DND-41 (cell line): Measurements from ENCODE around the gene EEFSEC.

ENCODE experiments used
- ATAC-seq: fragments of 200-7000 bp; cut with Tn5 transposase; 3 replicates; pipeline ENCODE4 v1.9.1; 2021; ENCODE audit warnings: low read depth; ENCODE audit not compliant: insufficient read depth
- DNase-seq: peaks from one replicate; pipeline ENCODE4 v3.0.0-alpha.2; 2020
- H2AFZ ChIP-seq: 2 replicates; pipeline ENCODE4 v1.6.0; 2012; ENCODE audit warnings: low read depth, low read length
- H3K27ac ChIP-seq: 2 replicates; pipeline ENCODE4 v1.5.1; 2012; ENCODE audit warnings: low read length, inconsistent platforms
- H3K27me3 ChIP-seq: fragments of 200-600 bp; sonication (generic); 2 replicates; pipeline ENCODE4 v1.6.0; 2012; ENCODE audit warnings: low read length, mild to moderate bottlenecking, inconsistent platforms; ENCODE audit not compliant: insufficient read depth, poor library complexity
- H3K36me3 ChIP-seq: 2 replicates; pipeline ENCODE4 v1.5.1; 2012; ENCODE audit warnings: low read length, inconsistent platforms; ENCODE audit not compliant: insufficient read depth
- H3K4me1 ChIP-seq: 2 replicates; pipeline ENCODE4 v1.5.1; 2012; ENCODE audit warnings: mild to moderate bottlenecking, low read length; ENCODE audit not compliant: insufficient read depth
- H3K4me2 ChIP-seq: 2 replicates; pipeline ENCODE4 v1.6.0; 2012; ENCODE audit warnings: mild to moderate bottlenecking, moderate library complexity, low read length, inconsistent platforms; ENCODE audit not compliant: insufficient read depth
- H3K4me3 ChIP-seq, 2 experiments: fragments of 200-600 bp in 1 of 2; shearing (Covaris generic) in 1 of 2; 2 replicates each; pipeline ENCODE4 v1.5.1; 2012 to 2016; ENCODE audit warnings: inconsistent platforms in 2 of 2, low read length in 2 of 2, mild to moderate bottlenecking in 2 of 2, low read depth in 1 of 2, moderate library complexity in 1 of 2
- H3K79me2 ChIP-seq: 2 replicates; pipeline ENCODE4 v1.6.0; 2012; ENCODE audit warnings: low read length, inconsistent platforms; ENCODE audit not compliant: insufficient read depth
- H3K9ac ChIP-seq: 2 replicates; pipeline ENCODE4 v1.6.0; 2012; ENCODE audit warnings: low read depth, mild to moderate bottlenecking, inconsistent platforms, low read length, moderate library complexity
- H3K9me3 ChIP-seq: 2 replicates; pipeline ENCODE4 v1.5.1; 2012; ENCODE audit warnings: low read length, moderate library complexity, mild to moderate bottlenecking, inconsistent platforms; ENCODE audit not compliant: insufficient read depth, severe bottlenecking
- H4K20me1 ChIP-seq: 2 replicates; pipeline ENCODE4 v1.6.0; 2012; ENCODE audit warnings: low read length; ENCODE audit not compliant: insufficient read depth
- CTCF ChIP-seq: IDR thresholded peaks from 2 replicates; pipeline ENCODE4 v1.5.1; 2012; ENCODE audit warnings: borderline replicate concordance, low read length, moderate library complexity, mild to moderate bottlenecking; ENCODE audit not compliant: poor library complexity, severe bottlenecking; ENCODE audit errors: extremely low read depth
- EZH2 ChIP-seq: IDR thresholded peaks from 3 replicates; pipeline ENCODE4 v1.6.1; 2012; ENCODE audit warnings: borderline replicate concordance, low read depth, mild to moderate bottlenecking, moderate library complexity, low read length, inconsistent platforms; ENCODE audit not compliant: severe bottlenecking

Gene EEFSEC

GRCh38 chr3:128196647-128197046 is 43.4 kb downstream of the EEFSEC start:
- H3K27me3 ChIP-seq: no peaks in the 10 kb centered on the region
- no peaks in the 10 kb centered on the region for H3K4me1 ChIP-seq
- DNase-seq: no peak
- no peaks in the 10 kb centered on the region for H3K9me3 ChIP-seq
- no peak overlapping the region for H3K4me3 ChIP-seq
- ATAC-seq: no peak
- H4K20me1 ChIP-seq: peaks cover 16% of the 10 kb centered on the region; the same call in 1 of the 2 replicates
- H3K27ac ChIP-seq: no peak overlapping the region
- no peak overlapping the region for H3K9ac ChIP-seq
- H2AFZ ChIP-seq: no peak overlapping the region
- no peak overlapping the region for H3K4me2 ChIP-seq
- H3K79me2 ChIP-seq: peaks cover 5% of the 10 kb centered on the region; the same call in 1 of the 2 replicates
- H3K36me3 ChIP-seq: no peaks in the 10 kb centered on the region
- TF ChIP-seq CTCF (no peak), EZH2 (no peak)

GRCh38 chr3:128197855-128198254 is 44.6 kb downstream of the EEFSEC start:
- no peaks in the 10 kb centered on the region for H3K4me1 ChIP-seq
- no peaks in the 10 kb centered on the region for H3K36me3 ChIP-seq
- H3K27ac ChIP-seq: no peak overlapping the region
- peaks cover 5% of the 10 kb centered on the region; the same call in 1 of the 2 replicates for H3K79me2 ChIP-seq
- no peaks in the 10 kb centered on the region for H3K9me3 ChIP-seq
- H3K9ac ChIP-seq: no peak overlapping the region
- no peak overlapping the region for H3K4me2 ChIP-seq
- DNase-seq (no peak), ATAC-seq (no peak)
- no peak for TF ChIP-seq CTCF
- no peak for TF ChIP-seq EZH2
- H2AFZ ChIP-seq: no peak overlapping the region
- H4K20me1 ChIP-seq: peaks cover 12% of the 10 kb centered on the region; the same call in 1 of the 2 replicates
- no peak overlapping the region for H3K4me3 ChIP-seq
- no peaks in the 10 kb centered on the region for H3K27me3 ChIP-seq

- no peak overlapping the region for H3K27ac ChIP-seq
- H3K27me3 ChIP-seq: no peaks in the 10 kb centered on the region
- DNase-seq (no peak), ATAC-seq (no peak)
- H3K9me3 ChIP-seq: no peaks in the 10 kb centered on the region
- no peak overlapping the region for H2AFZ ChIP-seq
- H3K79me2 ChIP-seq: peaks cover 5% of the 10 kb centered on the region; the same call in 1 of the 2 replicates
- H3K4me1 ChIP-seq: no peaks in the 10 kb centered on the region
- no peak for TF ChIP-seq CTCF
- no peak for TF ChIP-seq EZH2
- peaks cover 8% of the 10 kb centered on the region; the same call in 1 of the 2 replicates for H4K20me1 ChIP-seq
- H3K4me2 ChIP-seq: no peak overlapping the region
- H3K36me3 ChIP-seq: no peaks in the 10 kb centered on the region
- H3K9ac ChIP-seq: no peak overlapping the region
- no peak overlapping the region for H3K4me3 ChIP-seq
Observed at GRCh38 chr3:128198313-128198712, 45.0 kb downstream of the EEFSEC start.

GRCh38 chr3:128199110-128199509 is 45.8 kb downstream of the EEFSEC start:
- Histone ChIP-seq H3K9ac (no peak overlapping the region), H3K4me3 (no peak overlapping the region), H3K79me2 (no peaks in the 10 kb centered on the region), H3K4me1 (no peaks in the 10 kb centered on the region), H3K4me2 (no peak overlapping the region), H3K9me3 (no peaks in the 10 kb centered on the region), H4K20me1 (peaks cover 3% of the 10 kb centered on the region; the same call in 1 of the 2 replicates), H3K27me3 (no peaks in the 10 kb centered on the region), H2AFZ (no peak overlapping the region), H3K36me3 (no peaks in the 10 kb centered on the region), H3K27ac (no peak overlapping the region)
- TF ChIP-seq EZH2: no peak
- TF ChIP-seq CTCF: no peak
- no peak for DNase-seq
- ATAC-seq: no peak
